MCF 10A (cell line): ENCODE measurements around the gene TTLL9. TPM values are rescaled to one million over a fixed set of nuclear protein-coding genes. Genes with fewer than 3 reads are reported as not detected.
A peak's percentile ranks its signal among the peaks of the same experiment; 100 is the strongest.

Experiments
- BruUV-seq: library from RNA; stranded (reverse); fragments of 400-500 nt; replicated peaks from 2 replicates; lab custom pipeline; 2021; lab: Mats Ljungman, UMichigan
- CTCF ChIA-PET: fragments of 300-600 bp; sonication (Branson Sonifier 250); formaldehyde crosslinking; extraction: SDS; loops from one replicate; lab custom pipeline; 2021; ENCODE audit warnings: antibody characterized with exemption, inconsistent platforms; lab: Yijun Ruan, JAX
- POLR2A ChIA-PET: fragments of 300-600, 350-650 bp; sonication (Branson Sonifier 250); formaldehyde crosslinking; extraction: SDS; loops from one replicate; lab custom pipeline; 2020; ENCODE audit warnings: antibody characterized with exemption, inconsistent platforms; lab: Yijun Ruan, JAX
- DNase-seq: peaks from one replicate; pipeline ENCODE4 v3.0.0-alpha.2; 2018; ENCODE audit not compliant: unreplicated experiment
- H3K27ac Mint-ChIP-seq: one replicate; pipeline ENCODE4 v1.8.0; 2022; ENCODE audit warnings: mild to moderate bottlenecking, low read depth, mixed read lengths; ENCODE audit not compliant: unreplicated experiment
- H3K27me3 Mint-ChIP-seq: one replicate; pipeline ENCODE4 v1.8.0; 2022; ENCODE audit warnings: mixed read lengths; ENCODE audit not compliant: insufficient read depth, unreplicated experiment
- H3K36me3 Mint-ChIP-seq: one replicate; pipeline ENCODE4 v1.8.0; 2022; ENCODE audit warnings: mild to moderate bottlenecking, moderate library complexity, mixed read lengths; ENCODE audit not compliant: insufficient read depth, unreplicated experiment
- H3K4me1 Mint-ChIP-seq: one replicate; pipeline ENCODE4 v1.8.0; 2022; ENCODE audit warnings: mixed read lengths; ENCODE audit not compliant: insufficient read depth, unreplicated experiment
- H3K4me3 Mint-ChIP-seq: one replicate; pipeline ENCODE4 v1.8.0; 2022; ENCODE audit warnings: mild to moderate bottlenecking, moderate library complexity, mixed read lengths; ENCODE audit not compliant: unreplicated experiment
- H3K9me3 Mint-ChIP-seq: one replicate; pipeline ENCODE4 v1.8.0; 2022; ENCODE audit warnings: mixed read lengths; ENCODE audit not compliant: unreplicated experiment
- CTCF ChIP-seq: fragments of 200-600 bp; IDR thresholded peaks from one replicate; pipeline ENCODE4 v1.8.0; 2022; ENCODE audit warnings: antibody characterized with exemption, mild to moderate bottlenecking; ENCODE audit not compliant: unreplicated experiment
- intact Hi-C: fragments of 100-400 bp; cut with micrococcal nuclease; formaldehyde crosslinking; loops from 2 replicates; pipeline ENCODE4 v1.14.1; 2022
- total RNA-seq: library from RNA; stranded (reverse); gene quantifications from 2 replicates; pipeline ENCODE4 v1.2.3, GENCODE V29; 2022

TTLL9 gene
- total RNA-seq, 1 experiment from 2014 or later: 0.19 TPM

GRCh38 chr20:31984981-31985471, 114.6 kb downstream of the TTLL9 start:
- Mint-ChIP-seq H3K27ac (no peak overlapping the region), H3K36me3 (no peaks in the 10 kb centered on the region), H3K9me3 (no peaks in the 10 kb centered on the region), H3K4me3 (no peak overlapping the region), H3K4me1 (no peaks in the 10 kb centered on the region), H3K27me3 (peaks cover 22% of the 10 kb centered on the region)
- intact Hi-C loops: no loop called here
- no peak for DNase-seq
- ChIA-PET CTCF (interaction anchor here (0.6 to 2.0 kb wide), 4 partner anchors 47 to 1371 kb away, joined by 3 to 8 read pairs (median 5); no protein-coding TSS in a partner anchor), POLR2A (no interaction called here)
- no peak for TF ChIP-seq CTCF
- no TSS peak for BruUV-seq

- Mint-ChIP-seq H3K27ac (no peak overlapping the region), H3K4me1 (no peaks in the 10 kb centered on the region), H3K27me3 (peaks cover 12% of the 10 kb centered on the region), H3K36me3 (no peaks in the 10 kb centered on the region), H3K9me3 (no peaks in the 10 kb centered on the region), H3K4me3 (no peak overlapping the region)
- intact Hi-C loops: no loop called here
- CTCF ChIA-PET: interaction anchor here (0.6 to 0.9 kb wide), 2 partner anchors 44 to 137 kb away, joined by 3 to 4 read pairs; no protein-coding TSS in a partner anchor
- no peak for TF ChIP-seq CTCF
- POLR2A ChIA-PET: no interaction called here
- no TSS peak for BruUV-seq
- DNase-seq: peak; percentile 21
Observed at GRCh38 chr20:31987744-31988143, 117.3 kb downstream of the TTLL9 start.

GRCh38 chr20:31988430-31989015, 118.1 kb downstream of the TTLL9 start:
- H3K27me3 Mint-ChIP-seq: peaks cover 19% of the 10 kb centered on the region
- H3K9me3 Mint-ChIP-seq: no peaks in the 10 kb centered on the region
- intact Hi-C loops: no loop called here
- TF ChIP-seq CTCF: no peak
- no peak overlapping the region for H3K27ac Mint-ChIP-seq
- no peak for DNase-seq
- ChIA-PET CTCF (interaction anchor here (0.9 to 1.9 kb wide), 2 partner anchors 39 to 43 kb away, joined by 3 to 6 read pairs; no protein-coding TSS in a partner anchor), POLR2A (interaction anchor here (0.6 kb wide), 1 partner anchor 25 kb away, joined by 3 read pairs; no protein-coding TSS in a partner anchor)
- H3K4me3 Mint-ChIP-seq: no peak overlapping the region
- no TSS peak for BruUV-seq
- no peaks in the 10 kb centered on the region for H3K36me3 Mint-ChIP-seq
- H3K4me1 Mint-ChIP-seq: no peaks in the 10 kb centered on the region

GRCh38 chr20:31989030-31989645, 118.7 kb downstream of the TTLL9 start:
- Mint-ChIP-seq H3K4me3 (no peak overlapping the region), H3K9me3 (no peaks in the 10 kb centered on the region), H3K4me1 (no peaks in the 10 kb centered on the region), H3K36me3 (no peaks in the 10 kb centered on the region), H3K27ac (no peak overlapping the region), H3K27me3 (peaks cover 26% of the 10 kb centered on the region)
- TF ChIP-seq CTCF: no peak
- DNase-seq: no peak
- BruUV-seq: no TSS peak
- intact Hi-C loops: no loop called here
- ChIA-PET CTCF (interaction anchor here (1.9 kb wide), 1 partner anchor 38 kb away, joined by 6 read pairs; no protein-coding TSS in a partner anchor), POLR2A (interaction anchor here (0.6 kb wide), 1 partner anchor 24 kb away, joined by 3 read pairs; no protein-coding TSS in a partner anchor)
